Spleen (tissue), 11 donors: ENCODE results near the gene CCDC157. TPM values are rescaled to one million over a fixed set of nuclear protein-coding genes. Genes with fewer than 3 reads are reported as not detected.
A peak's percentile ranks its signal among the peaks of the same experiment; 100 is the strongest.
"Not testable (repeated sequence)": the region's sequence is repeated elsewhere in the genome, so short reads cannot be mapped to it uniquely, and the experiment has no call there.

Experiments used
- DNase-seq: peaks from one replicate; pipeline ENCODE4 v3.0.0-alpha.2; 2020
- H3K27ac ChIP-seq, 8 donors: fragments of 200-600 bp; sonication (generic) in 7 of 8; 1 replicate in 4 of 8; 2 replicates in 4 of 8; pipeline versions ENCODE4 v1.5.0 to v1.8.0; 2016 to 2021; ENCODE audit warnings: inconsistent platforms in 4 of 8, mild to moderate bottlenecking in 4 of 8, moderate library complexity in 1 of 8
- H3K27me3 ChIP-seq, 7 donors: fragments of 200-600 bp; sonication (generic) in 6 of 7; replicated peaks in 1 of 7; 1 replicate in 4 of 7; 2 replicates in 3 of 7; pipeline versions ENCODE4 v1.5.0 to v1.8.0; 2016 to 2021; ENCODE audit warnings: inconsistent platforms in 3 of 7, mild to moderate bottlenecking in 1 of 7
- H3K36me3 ChIP-seq, 6 donors: fragments of 200-600 bp; sonication (generic) in 5 of 6; 1 replicate in 4 of 6; 2 replicates in 2 of 6; pipeline versions ENCODE4 v1.5.0 to v1.8.0; 2016 to 2021; ENCODE audit warnings: inconsistent platforms in 2 of 6
- H3K4me1 ChIP-seq, 6 donors: fragments of 200-600 bp; sonication (generic) in 5 of 6; 1 replicate in 3 of 6; 2 replicates in 3 of 6; pipeline versions ENCODE4 v1.5.0 to v1.8.0; 2016 to 2021; ENCODE audit warnings: inconsistent platforms in 3 of 6
- H3K4me3 ChIP-seq, 8 donors: fragments of 200-600 bp; sonication (generic) in 7 of 8; 1 replicate in 4 of 8; 2 replicates in 4 of 8; pipeline versions ENCODE4 v1.5.0 to v1.8.0; 2016 to 2021; ENCODE audit warnings: inconsistent platforms in 4 of 8, mild to moderate bottlenecking in 4 of 8, moderate library complexity in 2 of 8
- H3K9me3 ChIP-seq, 8 donors: fragments of 200-600 bp; sonication (generic) in 7 of 8; 1 replicate in 4 of 8; 2 replicates in 4 of 8; pipeline versions ENCODE4 v1.5.0 to v1.8.0; 2016 to 2021; ENCODE audit warnings: inconsistent platforms in 4 of 8
- POLR2A ChIP-seq, 3 donors: fragments of 450-650 bp; IDR thresholded peaks; one replicate each; pipeline ENCODE4 v1.5.1; 2017; ENCODE audit warnings: antibody characterized with exemption in 3 of 3, mild to moderate bottlenecking in 1 of 3
- POLR2AphosphoS5 ChIP-seq, 3 donors: sonication (generic); formaldehyde crosslinking; IDR thresholded peaks; one replicate each; pipeline ENCODE4 v1.5.1; 2017; ENCODE audit warnings: antibody characterized with exemption in 3 of 3
- WGBS, 5 donors: extraction: QIAGEN DNeasy Blood & Tissue Kit in 3 of 5; methylation state at CpG; one replicate each; pipeline versions ENCODE4 v1.1.5 to v1.1.7; 2013 to 2018; 5-methylcytosine and 5-hydroxymethylcytosine counted together
- intact Hi-C: fragments of 100-400 bp; cut with DNase I; formaldehyde crosslinking; loops from one replicate; pipeline ENCODE4 v1.15.0; 2023; ENCODE audit warnings: low total_unique reads
- polyA plus RNA-seq, 3 donors: library from polyadenylated mRNA; stranded (reverse); fragments of 200-250 nt; gene quantifications; one replicate each; pipeline ENCODE4 v1.2.1, GENCODE V29; 2013
- total RNA-seq, 7 donors: library from RNA; depleted of rRNA in 3 of 7; stranded (reverse); fragments of >200 nt in 3 of 7; fragmentation: NEBNext Ultra II Directional in 4 of 7; extraction: Animal tissue kit (Norgen Biotek cat#: 25700) in 4 of 7; gene quantifications; one replicate each; pipeline versions ENCODE4 v1.1.0 to v1.2.1, GENCODE V29; 2016 to 2021
- TF ChIP-seq, protein P1 (sequence below), 11 experiments: fragments of 200-600 bp in 7 of 11; fragments of 450-650 bp in 4 of 11; sonication (generic) in 4 of 11; IDR thresholded peaks in 8 of 11; conservative IDR thresholded peaks in 3 of 11; 1 replicate in 7 of 11; 2 replicates in 4 of 11; pipeline versions ENCODE4 v1.4.0 to v1.8.0; 2016 to 2021; ENCODE audit warnings: antibody characterized with exemption in 11 of 11, inconsistent platforms in 4 of 11, mild to moderate bottlenecking in 1 of 11
- donor health status: healthy with polysubstance abuse.
- donor health status: DM: no; HTN: no; CAD: no; lungs with moderate emphysema.
- donor health status: DM: no; HTN: no; CAD: no.
- donor health status: Bipolar disorder and iron deficiency.
- donor health status: healthy.
- donor health status: DM: no; HTN: no; CAD: no.
- donor health status: DM: yes; HTN: yes; CAD: no.

Gene CCDC157
- total and polyA plus RNA-seq, 10 donors = 2.1 to 8.1 (median 3.7) TPM

- H3K36me3 ChIP-seq = no peaks in the 10 kb centered on the region
- H3K27ac ChIP-seq = peak overlapping the region in 1 of 8 donors; percentile 28
- H3K27me3 ChIP-seq = peaks cover 0 to 56% (median 32%) of the 10 kb centered on the region in 7 donors
- WGBS, 5 donors = 28 to 38% (median 33%) methylated on average over 10 to 11 of the region's 11 CpGs
- no peaks in the 10 kb centered on the region for H3K9me3 ChIP-seq
- DNase-seq = no peak
- no peak for TF ChIP-seq POLR2A (IDR thresholded peaks at IDR 0.05)
- TF ChIP-seq, protein P1, sequence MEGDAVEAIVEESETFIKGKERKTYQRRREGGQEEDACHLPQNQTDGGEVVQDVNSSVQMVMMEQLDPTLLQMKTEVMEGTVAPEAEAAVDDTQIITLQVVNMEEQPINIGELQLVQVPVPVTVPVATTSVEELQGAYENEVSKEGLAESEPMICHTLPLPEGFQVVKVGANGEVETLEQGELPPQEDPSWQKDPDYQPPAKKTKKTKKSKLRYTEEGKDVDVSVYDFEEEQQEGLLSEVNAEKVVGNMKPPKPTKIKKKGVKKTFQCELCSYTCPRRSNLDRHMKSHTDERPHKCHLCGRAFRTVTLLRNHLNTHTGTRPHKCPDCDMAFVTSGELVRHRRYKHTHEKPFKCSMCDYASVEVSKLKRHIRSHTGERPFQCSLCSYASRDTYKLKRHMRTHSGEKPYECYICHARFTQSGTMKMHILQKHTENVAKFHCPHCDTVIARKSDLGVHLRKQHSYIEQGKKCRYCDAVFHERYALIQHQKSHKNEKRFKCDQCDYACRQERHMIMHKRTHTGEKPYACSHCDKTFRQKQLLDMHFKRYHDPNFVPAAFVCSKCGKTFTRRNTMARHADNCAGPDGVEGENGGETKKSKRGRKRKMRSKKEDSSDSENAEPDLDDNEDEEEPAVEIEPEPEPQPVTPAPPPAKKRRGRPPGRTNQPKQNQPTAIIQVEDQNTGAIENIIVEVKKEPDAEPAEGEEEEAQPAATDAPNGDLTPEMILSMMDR (IDR thresholded peaks at IDR 0.05 in 8 of 11, conservative IDR thresholded peaks at IDR 0.05 in 3 of 11) = no peak
- no peak for TF ChIP-seq POLR2AphosphoS5 (IDR thresholded peaks at IDR 0.05)
- H3K4me3 ChIP-seq = peak overlapping the region in 6 of 8 donors; percentile 40 to 71 (median 45)
- intact Hi-C loops = no loop called here
- H3K4me1 ChIP-seq = peaks cover 0 to 40% (median 22%) of the 10 kb centered on the region in 6 donors
Measured at GRCh38 chr22:30397656-30398635, 41.1 kb downstream of the CCDC157 start.

DNA sequence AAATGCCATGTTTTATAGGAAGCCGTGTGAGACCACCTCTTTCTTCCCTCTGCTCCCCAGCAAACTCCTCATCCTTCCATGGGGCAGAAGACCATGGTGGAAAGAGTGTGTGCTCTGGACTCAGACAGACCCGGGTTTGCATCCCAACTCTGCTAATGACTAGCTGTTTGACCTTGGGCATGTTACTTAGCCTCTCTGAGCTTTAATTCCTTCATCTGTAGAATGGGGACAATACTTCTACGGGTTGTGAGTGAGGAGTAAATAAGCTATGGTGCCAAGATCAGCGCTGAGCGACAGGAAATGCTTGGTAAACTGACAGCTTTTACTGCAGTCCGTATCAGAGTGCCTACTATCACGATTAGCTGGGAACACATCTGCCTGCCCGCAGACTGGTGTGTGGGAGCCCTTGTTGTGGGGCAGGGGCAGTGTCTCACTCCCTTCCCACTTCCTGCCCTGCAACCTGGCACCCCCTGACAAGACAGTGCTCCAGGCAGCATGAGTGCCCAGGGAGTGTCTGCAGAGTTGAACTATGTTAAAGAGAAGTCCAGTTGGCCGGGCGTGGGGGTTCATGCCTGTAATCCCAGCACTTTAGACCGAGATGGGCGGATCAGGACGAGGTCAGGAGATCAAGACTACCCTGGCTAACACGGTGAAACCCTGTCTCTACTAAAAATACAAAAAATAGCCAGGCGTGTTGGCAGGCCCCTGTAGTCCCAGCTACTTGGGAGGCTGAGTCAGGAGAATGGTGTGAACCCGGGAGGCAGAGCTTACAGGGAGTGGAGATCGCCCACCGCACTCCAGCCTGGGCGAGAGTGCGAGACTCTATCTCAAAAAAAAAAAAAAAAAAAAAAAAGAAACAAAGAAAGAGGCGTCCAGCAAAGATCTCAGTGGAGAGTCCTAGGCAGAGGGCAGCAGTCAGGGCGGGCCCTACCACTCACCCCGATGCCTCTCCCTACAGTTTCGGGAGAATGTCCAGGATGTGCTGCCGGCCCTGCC lies 42.2 kb downstream of the CCDC157 start:
- no peaks in the 10 kb centered on the region for H3K36me3 ChIP-seq
- peaks cover 0 to 33% (median 20%) of the 10 kb centered on the region in 6 donors for H3K4me1 ChIP-seq
- H3K27me3 ChIP-seq = peaks cover 0 to 56% (median 32%) of the 10 kb centered on the region in 7 donors
- 58 to 70% (median 67%) methylated on average over 24 to 25 of the region's 25 CpGs for WGBS, 5 donors
- TF ChIP-seq, protein P1 (IDR thresholded peaks at IDR 0.05 in 8 of 11, conservative IDR thresholded peaks at IDR 0.05 in 3 of 11) = no peak
- TF ChIP-seq POLR2AphosphoS5 (IDR thresholded peaks at IDR 0.05) = no peak
- no peak for TF ChIP-seq POLR2A (IDR thresholded peaks at IDR 0.05)
- H3K27ac ChIP-seq = no peak overlapping the region
- intact Hi-C loops = no loop called here
- no peak for DNase-seq
- H3K4me3 ChIP-seq = no peak overlapping the region
- H3K9me3 ChIP-seq = no peaks in the 10 kb centered on the region

DNA sequence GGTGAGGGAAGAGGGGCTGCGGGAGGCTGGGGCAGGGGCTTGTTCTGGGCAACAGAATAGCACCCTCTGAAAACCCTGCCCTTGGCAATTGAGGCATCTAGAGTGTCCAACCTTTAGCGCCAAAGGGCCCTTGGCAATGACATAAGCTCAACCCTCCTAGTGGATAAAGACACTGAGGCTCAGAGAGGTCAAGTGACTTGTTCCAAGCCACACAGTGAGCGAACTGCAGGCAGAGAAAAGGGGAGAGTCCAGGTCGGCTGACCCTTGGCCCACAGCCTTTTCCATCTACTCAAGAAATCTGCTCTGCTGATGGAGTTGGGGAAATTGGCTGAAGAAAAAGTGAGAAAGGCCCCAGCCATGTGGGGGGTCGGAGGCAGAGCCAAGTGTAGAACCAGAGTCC lies 42.9 kb downstream of the CCDC157 start:
- H3K36me3 ChIP-seq = no peaks in the 10 kb centered on the region
- no peak overlapping the region for H3K4me3 ChIP-seq
- H3K27me3 ChIP-seq = peaks cover 0 to 54% (median 32%) of the 10 kb centered on the region in 7 donors
- no peak overlapping the region for H3K27ac ChIP-seq
- no peak for DNase-seq
- intact Hi-C loops = no loop called here
- TF ChIP-seq POLR2A (IDR thresholded peaks at IDR 0.05) = no peak
- H3K9me3 ChIP-seq = no peaks in the 10 kb centered on the region
- 79 to 94% (median 88%) methylated on average over 4 to 5 of the region's 5 CpGs for WGBS, 5 donors
- H3K4me1 ChIP-seq = peaks cover 0 to 33% (median 20%) of the 10 kb centered on the region in 6 donors

- no peak for TF ChIP-seq POLR2AphosphoS5 (IDR thresholded peaks at IDR 0.05)
- TF ChIP-seq, protein P1 (IDR thresholded peaks at IDR 0.05 in 8 of 11, conservative IDR thresholded peaks at IDR 0.05 in 3 of 11) = no peak
- TF ChIP-seq POLR2A (IDR thresholded peaks at IDR 0.05) = no peak
- no peak overlapping the region for H3K4me3 ChIP-seq
- H3K4me1 ChIP-seq = peaks cover 0 to 33% (median 20%) of the 10 kb centered on the region in 6 donors
- H3K36me3 ChIP-seq = no peaks in the 10 kb centered on the region
- H3K27me3 ChIP-seq = peaks cover 0 to 50% (median 32%) of the 10 kb centered on the region in 7 donors
- intact Hi-C loops = no loop called here
- no peaks in the 10 kb centered on the region for H3K9me3 ChIP-seq
- WGBS, 5 donors = 33 to 81% (median 60%) methylated on average over 1 of the region's 1 CpG
- no peak overlapping the region for H3K27ac ChIP-seq
- DNase-seq = no peak
Measured at GRCh38 chr22:30400159-30400558, 43.4 kb downstream of the CCDC157 start.

GRCh38 chr22:30401024-30401423 lies 44.2 kb downstream of the CCDC157 start:
- H3K27ac ChIP-seq, intact Hi-C loops, H3K36me3 ChIP-seq, H3K4me3 ChIP-seq, H3K9me3 ChIP-seq, DNase-seq: not testable (repeated sequence)
- peaks cover 0 to 30% (median 20%) of the 10 kb centered on the region in 6 donors for H3K4me1 ChIP-seq
- 91 to 99% (median 93%) methylated on average over 3 of the region's 3 CpGs for WGBS, 5 donors
- H3K27me3 ChIP-seq = peaks cover 0 to 41% (median 26%) of the 10 kb centered on the region in 7 donors
